NCI-H82 (cell line): ENCODE measurements around the gene SAFB.
A peak's percentile ranks its signal among the peaks of the same experiment; 100 is the strongest.
"Not testable (repeated sequence)": the region's sequence is repeated elsewhere in the genome, so short reads cannot be mapped to it uniquely, and the experiment has no call there.

Experiments used
- DNase-seq: peaks from one replicate; lab custom pipeline; 2025; lab: John Stamatoyannopoulos, UW

The SAFB gene

DNA sequence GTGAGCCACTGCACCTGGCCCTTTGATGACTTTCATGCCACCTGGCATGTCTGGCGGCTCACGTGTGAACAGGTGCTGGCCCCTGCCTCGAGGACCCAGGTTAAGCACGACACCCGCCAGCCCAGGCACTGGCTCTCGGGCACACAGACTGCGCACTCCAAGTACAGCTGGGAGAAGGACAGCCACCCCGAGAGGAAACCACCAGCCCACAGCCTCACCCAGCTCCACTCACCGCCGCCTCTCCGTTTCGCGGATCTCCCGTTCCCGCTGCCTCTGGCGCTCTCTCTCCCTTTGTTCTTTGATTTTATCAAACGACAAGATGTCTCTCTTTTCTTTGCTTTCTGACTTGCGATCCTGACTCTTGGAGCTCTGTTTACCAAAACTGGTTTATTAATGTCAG is 27.8 kb upstream of the SAFB start:
- no peak for DNase-seq

DNA sequence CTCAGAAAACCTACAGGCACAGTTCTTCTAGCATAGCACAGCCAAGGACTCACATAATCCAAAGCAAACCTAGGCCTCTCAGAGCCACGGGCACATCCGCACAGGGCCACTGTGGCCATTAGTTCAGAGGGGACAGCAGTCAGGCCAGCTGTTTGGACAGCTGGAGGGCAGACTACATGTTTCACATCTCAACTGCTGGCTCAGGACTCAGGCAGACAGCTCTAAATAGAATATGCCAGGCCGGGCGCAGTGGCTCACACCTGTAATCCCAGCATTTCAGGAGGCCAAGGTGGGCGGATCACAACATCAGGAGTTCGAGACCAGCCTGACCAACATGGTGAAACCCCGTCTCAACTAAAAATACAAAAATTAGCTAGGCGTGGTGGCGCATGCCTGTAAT is 27.1 kb upstream of the SAFB start:
- no peak for DNase-seq

DNA sequence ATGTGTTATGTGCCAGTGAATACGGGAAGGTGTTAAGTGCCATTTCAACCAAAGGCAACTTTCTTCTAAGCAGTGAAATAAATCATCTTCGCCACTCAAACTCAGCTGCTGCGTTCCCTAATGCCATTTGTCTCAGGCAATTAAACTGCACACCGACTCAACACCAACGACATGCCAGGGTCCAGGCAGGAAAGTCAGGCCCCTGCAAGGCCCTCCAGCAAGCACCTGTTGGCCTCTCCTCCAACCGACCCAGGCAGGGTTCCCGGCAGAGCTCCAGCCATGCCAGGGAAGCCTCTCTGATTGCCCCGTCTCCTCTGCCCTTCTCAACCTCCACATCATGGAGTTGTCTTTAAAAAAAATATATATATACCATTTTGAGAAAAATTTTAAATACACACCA is 22.1 kb upstream of the SAFB start:
- no peak for DNase-seq

DNA sequence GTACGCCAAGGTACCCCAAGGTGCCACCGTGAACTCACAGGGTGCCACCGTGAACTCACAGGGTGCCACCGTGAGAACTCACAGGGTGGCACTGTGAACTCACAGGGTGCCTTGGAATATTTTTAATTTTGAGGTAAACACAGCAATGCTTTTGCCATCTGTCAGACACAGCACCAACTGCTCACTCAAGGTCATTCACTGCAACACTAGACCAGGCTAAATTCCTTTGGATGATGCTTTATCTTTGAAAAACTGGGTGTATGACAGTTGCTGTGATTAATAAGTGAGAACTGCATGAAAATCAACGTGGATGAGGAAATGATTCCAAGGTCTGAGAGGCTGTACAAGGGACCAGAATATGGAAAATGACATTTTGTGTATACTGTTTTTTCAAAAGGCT is 19.3 kb upstream of the SAFB start:
- DNase-seq: no peak

DNA sequence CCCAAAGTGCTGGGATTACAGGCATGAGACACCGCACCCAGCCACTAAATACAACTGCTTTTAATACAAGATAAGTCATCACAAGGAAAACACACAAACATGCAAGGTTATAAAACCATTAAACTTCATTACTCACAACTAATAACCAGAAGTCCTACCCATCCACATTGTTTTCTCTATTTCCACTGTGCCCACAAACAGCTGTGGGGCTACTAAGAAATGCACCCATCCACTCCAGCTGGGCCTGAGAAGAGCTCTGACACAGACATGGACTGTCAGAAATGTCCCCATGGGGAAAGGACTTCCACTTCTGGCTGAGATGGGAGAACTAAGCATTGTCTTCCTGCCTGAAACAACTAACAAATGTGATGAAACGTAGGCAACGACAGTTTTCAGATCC is 17.5 kb upstream of the SAFB start:
- DNase-seq: no peak

DNA sequence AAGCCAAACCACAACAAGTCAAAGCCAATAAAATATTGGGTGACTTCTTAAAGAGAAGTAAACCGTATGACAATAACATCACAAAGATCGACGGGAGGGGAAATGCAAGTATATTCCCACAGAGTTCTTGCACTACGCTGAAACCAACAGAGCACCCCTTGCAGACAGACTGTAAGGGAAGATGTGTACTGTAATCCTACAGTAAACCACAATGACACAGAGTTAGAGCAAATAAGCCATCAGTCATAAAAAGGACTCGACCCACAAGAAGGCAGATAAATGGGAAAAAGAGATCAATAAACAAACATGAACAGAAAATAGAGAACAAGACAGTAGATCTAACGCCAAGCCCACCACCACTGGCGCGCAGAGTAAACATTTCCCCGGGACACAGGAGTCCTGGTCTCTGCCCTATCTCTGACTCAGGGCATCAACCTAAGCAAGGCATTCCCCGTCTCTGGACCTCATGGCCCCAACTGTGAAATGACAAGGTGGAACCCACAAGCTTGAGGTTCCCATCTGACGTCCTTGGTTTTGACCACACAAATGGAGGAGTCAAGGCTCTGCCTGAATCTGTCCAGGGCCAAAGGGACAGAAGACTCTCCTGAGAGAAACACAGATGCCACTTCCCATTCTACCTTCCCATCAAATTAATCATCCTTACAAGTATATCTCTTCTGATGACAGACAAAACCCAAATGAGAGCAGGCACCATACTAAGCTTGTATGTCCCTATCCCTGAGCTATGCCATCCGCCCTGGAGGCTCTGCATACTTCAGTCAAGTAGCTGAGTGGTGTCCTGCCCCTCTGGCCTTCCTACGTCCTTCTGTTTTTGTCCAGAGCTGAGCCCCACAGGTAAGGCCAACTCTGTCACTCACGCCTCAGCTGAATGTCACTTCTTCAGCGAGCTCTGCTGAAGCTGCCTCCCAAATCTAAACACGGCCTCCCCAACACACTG is 15.3 kb upstream of the SAFB start:
- no peak for DNase-seq

DNA sequence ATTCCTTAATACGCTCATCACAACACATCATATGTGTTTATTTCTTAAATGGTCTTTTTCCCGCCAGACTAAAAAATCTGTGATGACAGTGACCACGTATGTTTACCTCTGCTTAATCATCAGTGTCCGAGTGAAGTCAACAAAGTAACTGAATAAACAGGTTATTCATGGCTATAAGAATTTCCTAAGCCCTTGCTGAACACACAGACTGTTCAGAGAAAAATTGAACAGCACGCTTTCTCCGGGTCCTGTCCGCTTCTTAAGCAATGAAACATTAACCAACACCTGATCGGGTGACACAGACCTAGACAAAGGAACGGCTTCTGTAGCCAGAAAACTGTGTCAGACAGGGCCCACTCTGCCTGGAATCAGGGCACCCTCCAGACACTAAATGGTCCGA is 14.6 kb upstream of the SAFB start:
- DNase-seq: no peak

DNA sequence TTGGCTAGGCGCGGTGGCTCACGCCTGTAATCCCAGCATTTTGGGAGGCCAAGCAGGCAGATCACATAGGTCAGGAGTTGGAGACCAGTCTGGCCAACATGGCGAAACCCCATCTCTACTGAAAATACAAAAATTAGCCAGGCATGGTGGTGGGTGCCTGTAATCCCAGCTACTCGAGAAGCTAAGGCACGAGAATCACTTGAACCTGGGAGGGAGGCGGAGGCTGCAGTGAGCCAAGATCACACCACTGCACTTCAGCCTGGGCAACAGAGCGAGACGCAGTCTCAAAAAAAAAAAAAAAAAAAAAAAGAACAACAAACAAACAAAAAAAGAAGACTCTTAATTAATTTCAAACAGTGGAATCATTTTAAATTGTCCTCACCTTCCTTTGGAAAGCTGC is 14.1 kb upstream of the SAFB start:
- not testable (repeated sequence) for DNase-seq

DNA sequence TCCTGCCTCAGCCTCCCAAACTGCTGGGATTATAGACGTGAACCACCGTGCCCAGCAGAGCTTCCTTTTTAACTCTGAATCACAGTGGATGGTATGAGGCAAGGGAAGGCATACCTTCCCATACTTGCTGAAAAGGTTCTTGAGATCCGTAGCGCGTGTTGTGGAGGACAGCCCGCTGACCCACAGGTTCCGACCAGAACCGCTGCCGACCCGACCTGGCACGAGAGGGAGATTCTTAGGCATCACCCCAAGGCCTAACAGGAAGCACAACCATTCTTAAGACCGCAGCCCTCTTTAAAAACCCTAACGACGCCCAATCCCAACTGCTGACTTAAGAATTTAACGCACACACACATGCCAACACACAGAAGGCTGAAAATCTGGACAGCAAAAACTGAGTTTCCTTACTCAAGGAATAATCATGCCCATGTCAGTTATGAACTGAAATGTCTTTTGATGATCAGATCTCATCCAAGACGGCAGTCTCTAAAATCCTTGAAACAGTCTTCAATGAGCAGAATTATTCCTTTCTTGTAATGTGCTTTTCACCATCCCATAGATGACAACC is 12.9 kb upstream of the SAFB start:
- no peak for DNase-seq

DNA sequence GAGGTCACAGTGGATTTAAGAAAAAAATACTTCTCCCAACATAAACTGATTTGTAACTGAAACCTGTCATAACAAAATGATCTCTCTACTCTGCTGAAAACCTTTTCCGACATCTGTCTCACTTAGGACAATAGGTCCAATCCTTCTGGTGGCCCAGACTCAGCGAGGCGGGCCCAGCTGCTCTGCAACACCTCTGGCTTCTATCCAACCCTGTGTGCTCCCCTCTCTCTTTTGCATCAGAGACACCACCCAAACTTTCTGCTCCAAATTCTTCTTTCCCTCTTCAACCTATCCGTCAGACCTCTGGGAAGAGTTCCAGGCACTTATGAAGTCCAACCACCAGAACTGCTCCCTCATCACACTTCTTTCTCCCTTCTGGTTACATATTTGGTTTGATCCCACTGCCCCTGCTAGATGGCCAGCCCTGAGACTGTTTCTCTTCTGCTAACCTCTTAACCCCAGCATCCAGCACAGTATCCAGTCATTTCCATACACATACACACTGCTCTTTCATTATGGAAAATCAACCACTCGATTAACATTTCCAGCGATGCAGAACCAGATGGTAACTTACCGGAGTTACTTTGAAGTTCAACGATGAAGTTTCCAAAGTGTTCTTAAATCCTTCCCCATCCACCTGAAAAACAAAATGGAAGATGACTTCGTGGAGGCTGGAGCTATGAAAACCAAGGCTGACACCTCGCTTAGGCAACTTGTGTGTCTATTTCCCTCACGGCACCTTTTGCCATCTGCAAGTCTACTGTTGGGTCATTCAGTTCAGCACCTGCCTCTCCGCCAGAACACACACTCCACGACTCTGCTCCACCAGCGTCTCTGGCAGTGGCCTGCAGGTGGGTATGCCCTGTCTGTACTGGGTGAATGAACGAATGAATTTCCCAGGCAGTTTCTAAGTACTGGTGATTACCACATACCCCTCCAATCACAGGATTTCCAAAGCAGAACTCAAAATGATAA is 9.7 kb upstream of the SAFB start:
- DNase-seq: no peak

DNA sequence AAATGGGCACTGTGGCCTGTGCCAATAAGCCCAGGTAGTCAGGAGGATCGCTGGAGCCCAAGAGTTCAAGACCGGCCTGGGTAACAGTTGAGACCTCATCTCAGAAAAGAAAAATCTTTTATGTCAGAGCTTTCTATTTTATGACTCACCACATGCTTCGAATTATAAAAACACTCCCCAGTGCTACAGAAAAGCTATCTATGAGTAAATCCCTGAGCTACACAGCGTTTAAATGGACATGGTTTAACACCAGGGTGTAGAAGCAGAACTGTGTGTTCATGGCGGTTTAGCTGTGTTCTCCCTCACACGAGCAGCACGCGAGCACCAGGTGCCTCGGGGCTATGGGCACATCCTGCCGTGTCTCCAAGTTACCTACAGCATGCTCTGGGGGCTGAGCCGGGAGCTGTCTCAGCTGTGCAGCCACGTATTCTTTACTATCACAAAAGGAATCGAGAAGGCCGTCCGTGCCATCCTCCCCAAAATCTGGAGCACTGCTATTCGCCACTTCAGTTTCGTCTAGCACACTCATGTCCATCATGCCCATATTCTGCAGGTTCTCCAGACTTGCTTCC is 7.0 kb upstream of the SAFB start:
- no peak for DNase-seq

DNA sequence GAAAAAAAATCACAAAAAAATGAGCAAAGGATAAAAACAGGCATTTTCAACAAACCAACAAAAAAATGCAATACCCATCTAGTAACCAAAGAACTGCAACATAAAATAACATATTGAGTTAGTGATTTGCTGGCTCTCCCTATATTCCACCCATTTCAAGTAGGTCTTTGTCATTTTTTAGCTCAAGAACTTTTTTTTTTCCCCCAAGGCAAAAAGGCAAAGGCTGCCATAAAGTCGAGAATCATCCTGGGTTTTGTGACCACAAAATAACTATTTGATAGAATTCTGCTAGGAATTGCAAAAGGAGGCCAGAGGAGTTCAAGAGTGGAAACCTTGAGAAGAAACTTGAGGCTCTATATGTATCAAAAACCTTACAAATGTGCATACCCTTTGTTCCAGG is 5.8 kb upstream of the SAFB start:
- no peak for DNase-seq

DNA sequence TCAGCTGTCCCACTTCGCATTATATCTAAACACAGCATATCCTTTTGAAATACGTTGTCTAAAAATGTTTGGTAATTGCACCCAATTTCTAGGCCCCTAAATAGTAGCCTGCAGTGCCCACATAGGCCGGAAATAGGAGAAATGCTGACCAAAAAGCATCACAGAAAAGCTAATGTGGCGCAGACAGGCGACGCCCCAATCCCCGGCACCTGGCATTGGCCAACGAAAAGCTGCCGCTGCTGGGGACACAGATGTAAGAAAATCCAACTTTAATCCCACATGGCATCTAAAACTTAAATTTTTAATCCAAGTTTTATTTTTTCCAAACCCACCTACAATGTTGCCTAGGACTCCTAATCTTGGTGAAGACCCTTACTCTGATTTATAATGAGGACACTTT is 4.3 kb upstream of the SAFB start:
- no peak for DNase-seq

DNA sequence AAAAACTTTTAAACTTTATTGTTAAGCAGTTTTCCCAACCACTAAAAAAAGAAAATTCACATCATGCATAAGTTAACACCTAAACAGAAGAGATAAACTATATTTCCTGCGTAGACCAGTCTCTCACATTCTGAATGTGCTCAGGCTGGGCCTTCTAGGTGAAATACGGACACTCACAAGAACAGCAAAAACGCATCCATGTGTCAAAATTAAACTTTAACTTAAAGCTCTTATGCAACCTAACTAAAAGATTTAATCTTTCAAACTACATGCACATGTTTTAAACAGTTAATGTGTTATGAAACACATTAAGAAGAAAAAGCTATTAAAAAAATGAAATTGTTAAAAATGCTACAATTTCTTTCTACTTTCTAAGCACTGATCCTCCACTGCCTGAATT is 2.9 kb upstream of the SAFB start:
- no peak for DNase-seq

DNA sequence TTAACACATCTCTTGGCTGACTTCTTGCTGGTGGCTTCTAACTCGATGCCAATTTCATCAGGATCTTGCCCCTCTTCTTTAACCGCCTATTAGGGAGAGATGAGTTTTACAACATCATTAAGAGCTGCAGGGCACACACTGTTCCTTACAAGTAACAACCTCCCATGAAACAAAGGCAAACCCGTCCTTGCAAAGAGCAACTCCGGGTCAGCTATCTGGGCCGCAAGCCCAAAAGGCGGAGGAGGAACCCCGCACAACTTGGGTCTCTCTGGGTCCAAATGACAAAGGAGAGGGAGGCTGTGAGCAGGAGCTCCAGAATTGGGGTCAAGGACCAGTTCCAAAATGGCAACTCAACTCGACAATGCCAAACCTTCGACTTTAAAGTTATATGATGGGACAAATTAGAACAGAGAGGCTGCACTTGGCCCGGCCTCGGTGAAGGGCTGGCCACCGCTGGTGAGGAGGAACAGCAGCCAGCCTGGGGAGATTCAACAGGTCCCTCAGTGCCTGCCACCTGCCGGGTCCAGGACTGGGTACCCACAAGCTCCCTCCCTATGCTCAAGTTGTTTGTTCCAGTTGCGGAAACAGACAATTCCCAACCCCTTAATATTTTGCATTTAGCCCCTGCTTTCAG is 1.5 kb upstream of the SAFB start:
- no peak for DNase-seq

DNA sequence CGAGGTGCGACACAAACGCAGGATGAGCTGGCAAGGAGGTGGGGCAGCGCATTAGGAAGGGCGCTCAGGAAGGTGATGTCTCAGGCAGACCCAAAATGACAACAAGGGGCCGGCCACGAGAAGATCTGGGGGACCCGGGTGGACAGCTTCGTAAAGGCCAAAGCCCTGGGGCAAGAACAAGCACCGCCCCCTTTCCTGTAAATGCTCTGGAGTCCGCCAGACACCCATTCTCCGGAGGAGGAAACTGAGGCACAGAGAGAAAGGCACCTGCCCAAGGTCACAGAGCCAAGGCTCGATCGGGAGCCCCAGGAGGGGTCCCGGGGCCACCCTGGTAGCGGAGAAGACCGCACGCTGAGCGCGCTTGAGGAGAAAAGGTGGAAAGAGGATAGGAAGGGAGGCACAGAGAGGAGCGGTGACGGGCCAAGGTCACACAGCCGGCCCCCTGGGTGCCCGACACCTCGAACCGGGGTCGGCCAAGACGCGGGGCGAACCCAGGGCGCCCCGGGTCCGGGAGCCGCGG is 878 bp upstream of the SAFB start:
- no peak for DNase-seq

DNA sequence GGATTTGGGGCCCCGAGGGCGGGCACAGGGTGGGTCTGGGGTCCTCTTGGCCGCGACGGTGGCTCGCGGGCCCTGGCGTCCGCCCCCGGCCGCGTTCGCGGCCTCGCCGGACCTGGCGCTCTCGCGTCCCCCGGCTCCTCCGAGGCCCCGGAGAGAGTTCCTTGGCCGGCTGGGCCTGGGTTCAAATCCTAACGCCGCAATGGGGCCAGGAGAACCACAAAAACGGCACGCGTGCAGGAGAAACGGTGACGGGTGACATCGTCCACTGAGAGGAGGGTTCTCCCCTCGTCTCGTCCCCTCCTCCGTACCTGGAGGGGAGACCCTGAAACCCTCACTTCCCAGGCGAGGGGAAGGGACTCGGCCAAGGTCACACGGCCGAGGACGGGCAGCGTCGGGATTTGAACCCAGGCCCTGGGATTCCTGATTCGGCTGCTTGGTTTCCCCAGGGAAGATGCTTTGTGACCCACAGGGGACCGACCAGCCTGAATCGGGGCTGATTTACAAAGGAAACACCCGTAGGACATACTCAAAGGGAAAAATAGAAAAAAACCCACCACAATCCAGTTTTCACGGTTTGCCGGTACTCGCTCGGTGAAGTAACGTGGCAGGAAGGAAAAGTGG is 624 bp downstream of the SAFB start:
- no peak for DNase-seq

DNA sequence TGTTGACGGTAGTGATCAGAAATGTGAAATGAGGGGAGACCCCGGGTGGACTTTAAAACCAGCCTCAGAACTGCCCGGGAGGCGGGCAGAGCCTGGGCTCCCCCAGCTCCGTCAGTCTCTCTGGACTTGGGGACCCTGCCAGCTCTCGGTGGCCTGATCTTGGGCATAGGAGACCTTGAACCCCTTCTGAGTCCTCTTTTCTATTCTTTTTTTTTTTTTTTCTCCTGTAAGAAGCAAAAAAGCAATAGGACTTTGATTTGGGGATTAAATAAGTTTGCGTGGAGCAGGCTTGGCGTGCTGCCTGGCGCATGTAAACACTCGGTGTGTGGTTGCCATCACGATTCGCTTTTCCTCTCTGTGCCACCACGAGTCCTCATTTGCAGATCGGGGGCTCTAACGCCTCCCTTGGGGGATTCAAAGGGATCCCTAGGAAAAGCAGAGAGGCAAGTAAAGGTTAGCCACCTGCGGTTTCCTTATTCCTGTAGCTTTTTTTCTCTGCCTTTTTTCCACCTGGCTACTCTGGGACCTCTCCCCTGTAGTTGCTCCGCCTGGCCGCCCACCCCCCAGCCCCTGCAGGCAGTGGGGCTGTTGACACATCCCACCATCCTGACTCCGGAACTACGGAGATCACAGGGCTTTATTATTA is 1.3 kb downstream of the SAFB start:
- peak; percentile 35 for DNase-seq

DNA sequence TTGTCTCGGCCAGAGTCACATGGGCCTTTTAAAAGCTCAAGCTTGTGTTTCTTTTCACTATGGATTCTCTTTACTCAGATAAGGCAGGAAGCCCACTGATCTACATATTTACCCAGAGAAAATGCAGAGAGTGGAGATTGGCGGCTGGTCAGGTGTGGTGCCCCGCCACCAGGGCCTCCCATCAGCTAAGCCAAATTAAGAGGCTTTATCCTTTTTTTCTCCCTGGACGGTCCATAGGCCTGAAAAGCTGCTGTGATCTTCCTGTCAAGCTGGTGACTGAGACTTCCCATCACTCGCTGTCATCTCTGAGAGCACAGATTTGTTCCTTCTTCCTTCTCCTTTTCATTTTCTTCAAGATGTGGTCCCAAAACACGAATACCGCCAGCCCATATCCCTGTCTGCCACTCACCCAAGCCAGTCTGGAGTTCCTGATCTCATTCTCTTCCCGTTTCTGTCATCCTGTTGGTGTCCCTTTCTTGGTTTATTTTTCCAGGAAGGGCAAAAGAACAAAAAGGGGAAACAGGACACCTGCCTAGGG is 1.9 kb downstream of the SAFB start:
- DNase-seq: peak; percentile 36

DNA sequence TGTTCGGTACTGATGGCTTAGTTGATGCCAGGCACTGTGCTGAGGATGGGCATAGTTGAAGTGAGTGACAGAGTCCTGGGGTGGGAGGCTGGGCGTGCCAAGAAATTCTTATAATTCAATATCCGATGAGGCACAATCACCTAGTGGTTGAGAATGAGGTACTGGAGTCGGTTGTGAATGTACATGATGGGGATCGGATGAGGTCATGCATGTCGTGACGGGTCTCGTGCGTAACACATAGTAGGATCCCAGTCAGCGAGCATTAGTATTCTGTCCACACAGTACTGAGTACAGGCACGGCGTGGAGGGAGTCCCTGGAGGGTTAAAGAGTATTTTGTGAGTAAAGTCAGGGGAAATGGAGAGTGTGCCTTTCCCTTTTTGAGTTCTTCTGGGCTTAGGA is 2.8 kb downstream of the SAFB start:
- no peak for DNase-seq
